Prostate gland (tissue), 2 donors: ENCODE results near the gene TMEM51.

Experiments used
- POLR2A ChIP-seq: fragments of 450-650 bp; IDR thresholded peaks from one replicate; pipeline ENCODE4 v1.6.1; 2016; ENCODE audit warnings: antibody characterized with exemption, mild to moderate bottlenecking
- POLR2AphosphoS5 ChIP-seq: sonication (generic); formaldehyde crosslinking; IDR thresholded peaks from one replicate; pipeline ENCODE4 v1.6.1; 2017; ENCODE audit warnings: antibody characterized with exemption
- TF ChIP-seq, protein P1 (sequence below), 4 experiments: fragments of 200-600 bp in 2 of 4; fragments of 450-650 bp in 2 of 4; sonication (generic) in 2 of 4; IDR thresholded peaks; 1 replicate in 3 of 4; 2 replicates in 1 of 4; pipeline ENCODE4 v1.5.1; 2016 to 2019; ENCODE audit warnings: antibody characterized with exemption in 4 of 4, mild to moderate bottlenecking in 2 of 4, moderate library complexity in 2 of 4

GRCh38 chr1:15176898-15177665 is 23.5 kb downstream of the TMEM51 start:
- TF ChIP-seq POLR2A, result no peak
- TF ChIP-seq, protein P1, sequence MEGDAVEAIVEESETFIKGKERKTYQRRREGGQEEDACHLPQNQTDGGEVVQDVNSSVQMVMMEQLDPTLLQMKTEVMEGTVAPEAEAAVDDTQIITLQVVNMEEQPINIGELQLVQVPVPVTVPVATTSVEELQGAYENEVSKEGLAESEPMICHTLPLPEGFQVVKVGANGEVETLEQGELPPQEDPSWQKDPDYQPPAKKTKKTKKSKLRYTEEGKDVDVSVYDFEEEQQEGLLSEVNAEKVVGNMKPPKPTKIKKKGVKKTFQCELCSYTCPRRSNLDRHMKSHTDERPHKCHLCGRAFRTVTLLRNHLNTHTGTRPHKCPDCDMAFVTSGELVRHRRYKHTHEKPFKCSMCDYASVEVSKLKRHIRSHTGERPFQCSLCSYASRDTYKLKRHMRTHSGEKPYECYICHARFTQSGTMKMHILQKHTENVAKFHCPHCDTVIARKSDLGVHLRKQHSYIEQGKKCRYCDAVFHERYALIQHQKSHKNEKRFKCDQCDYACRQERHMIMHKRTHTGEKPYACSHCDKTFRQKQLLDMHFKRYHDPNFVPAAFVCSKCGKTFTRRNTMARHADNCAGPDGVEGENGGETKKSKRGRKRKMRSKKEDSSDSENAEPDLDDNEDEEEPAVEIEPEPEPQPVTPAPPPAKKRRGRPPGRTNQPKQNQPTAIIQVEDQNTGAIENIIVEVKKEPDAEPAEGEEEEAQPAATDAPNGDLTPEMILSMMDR (IDR thresholded peaks at IDR 0.05), result no peak
- TF ChIP-seq POLR2AphosphoS5, result no peak
